Osteoblast (primary cell): ENCODE measurements around the gene STPG4. TPM values are rescaled to one million over a fixed set of nuclear protein-coding genes. Genes with fewer than 3 reads are reported as not detected.

Source experiments
- DNase-seq: peaks from one replicate; pipeline ENCODE4 v3.0.0; 2011; ENCODE audit warnings: low spot score, mixed read lengths; ENCODE audit not compliant: insufficient read length; ENCODE audit errors: missing footprints
- H2AFZ ChIP-seq: 2 replicates; pipeline ENCODE4 v1.6.0; 2011; ENCODE audit warnings: mild to moderate bottlenecking, low read length
- H3K27ac ChIP-seq: 2 replicates; pipeline ENCODE4 v1.5.1; 2011; ENCODE audit warnings: mild to moderate bottlenecking, low read depth, low read length, moderate library complexity
- H3K27me3 ChIP-seq: 2 replicates; pipeline ENCODE4 v1.6.0; 2012; ENCODE audit warnings: mild to moderate bottlenecking, control low read depth, inconsistent platforms, low read length, moderate library complexity; ENCODE audit not compliant: insufficient read depth
- H3K36me3 ChIP-seq: 2 replicates; pipeline ENCODE4 v1.5.1; 2011; ENCODE audit warnings: mild to moderate bottlenecking, low read length, control low read depth, moderate library complexity; ENCODE audit not compliant: insufficient read depth
- H3K4me1 ChIP-seq: 2 replicates; pipeline ENCODE4 v1.5.1; 2011; ENCODE audit warnings: mild to moderate bottlenecking, low read length, control low read depth, moderate library complexity; ENCODE audit not compliant: insufficient read depth
- H3K4me2 ChIP-seq: 2 replicates; pipeline ENCODE4 v1.6.0; 2011; ENCODE audit warnings: mild to moderate bottlenecking, low read length; ENCODE audit not compliant: insufficient read depth
- H3K4me3 ChIP-seq: fragments of 200-600 bp; sonication (generic); 3 replicates; pipeline ENCODE4 v1.5.1; 2012; ENCODE audit warnings: mild to moderate bottlenecking, low read length, inconsistent platforms; ENCODE audit not compliant: insufficient read depth
- H3K79me2 ChIP-seq: 2 replicates; pipeline ENCODE4 v1.6.0; 2012; ENCODE audit warnings: mild to moderate bottlenecking, low read length, control low read depth, inconsistent platforms; ENCODE audit not compliant: insufficient read depth
- H3K9me3 ChIP-seq: 2 replicates; pipeline ENCODE4 v1.5.1; 2011; ENCODE audit warnings: low read depth, low read length, control low read depth
- H4K20me1 ChIP-seq: 2 replicates; pipeline ENCODE4 v1.6.0; 2012; ENCODE audit warnings: mild to moderate bottlenecking, low read length, control low read depth; ENCODE audit not compliant: insufficient read depth
- CTCF ChIP-seq: IDR thresholded peaks from 2 replicates; pipeline ENCODE4 v1.5.1; 2011; ENCODE audit warnings: mild to moderate bottlenecking, low read depth, low read length, moderate library complexity; ENCODE audit errors: extremely low read depth
- total RNA-seq: library from RNA; depleted of rRNA; stranded (reverse); fragments of >200 nt; gene quantifications from 2 replicates; pipeline ENCODE4 v1.2.3, GENCODE V29; 2012

STPG4 gene
- total RNA-seq, 1 donor = 0.72 TPM

- no peaks in the 10 kb centered on the region for H3K79me2 ChIP-seq
- peaks cover 74% of the 10 kb centered on the region for H3K36me3 ChIP-seq
- DNase-seq = no peak
- no peaks in the 10 kb centered on the region for H3K9me3 ChIP-seq
- H3K4me3 ChIP-seq = no peak overlapping the region
- no peak overlapping the region for H3K27ac ChIP-seq
- H3K27me3 ChIP-seq = no peaks in the 10 kb centered on the region
- H3K4me1 ChIP-seq = peaks cover 4% of the 10 kb centered on the region
- no peak for TF ChIP-seq CTCF
- no peak overlapping the region for H2AFZ ChIP-seq
- no peaks in the 10 kb centered on the region for H4K20me1 ChIP-seq
- H3K4me2 ChIP-seq = no peak overlapping the region
Observed at GRCh38 chr2:47050762-47051161, 104.3 kb downstream of the STPG4 start.

GRCh38 chr2:47050021-47050760, 104.9 kb downstream of the STPG4 start:
- no peak overlapping the region for H2AFZ ChIP-seq
- peaks cover 76% of the 10 kb centered on the region for H3K36me3 ChIP-seq
- TF ChIP-seq CTCF = no peak

GRCh38 chr2:47049502-47049901, 105.6 kb downstream of the STPG4 start:
- Histone ChIP-seq H3K36me3 (peaks cover 76% of the 10 kb centered on the region), H3K4me2 (no peak overlapping the region), H2AFZ (no peak overlapping the region), H3K27me3 (no peaks in the 10 kb centered on the region), H4K20me1 (no peaks in the 10 kb centered on the region), H3K4me1 (no peaks in the 10 kb centered on the region), H3K27ac (no peak overlapping the region), H3K9me3 (no peaks in the 10 kb centered on the region), H3K79me2 (no peaks in the 10 kb centered on the region), H3K4me3 (no peak overlapping the region)
- TF ChIP-seq CTCF = no peak
- no peak for DNase-seq

More at GRCh38 chr2:47050021-47050760, 104.9 kb downstream of the STPG4 start:
- H3K4me1 ChIP-seq = no peaks in the 10 kb centered on the region
- H3K27ac ChIP-seq = no peak overlapping the region
- no peaks in the 10 kb centered on the region for H3K9me3 ChIP-seq
- H4K20me1 ChIP-seq = no peaks in the 10 kb centered on the region
- no peaks in the 10 kb centered on the region for H3K79me2 ChIP-seq
- no peaks in the 10 kb centered on the region for H3K27me3 ChIP-seq
- DNase-seq = peak; percentile 71
- no peak overlapping the region for H3K4me3 ChIP-seq
- H3K4me2 ChIP-seq = no peak overlapping the region

GRCh38 chr2:47048801-47049480, 106.2 kb downstream of the STPG4 start:
- Histone ChIP-seq H3K4me3 (no peak overlapping the region), H3K4me2 (no peak overlapping the region), H3K79me2 (no peaks in the 10 kb centered on the region), H3K36me3 (peaks cover 72% of the 10 kb centered on the region), H3K27ac (no peak overlapping the region), H4K20me1 (no peaks in the 10 kb centered on the region), H3K9me3 (no peaks in the 10 kb centered on the region), H3K27me3 (no peaks in the 10 kb centered on the region), H2AFZ (no peak overlapping the region), H3K4me1 (peaks cover 3% of the 10 kb centered on the region)
- DNase-seq = no peak
- no peak for TF ChIP-seq CTCF
